Keratinocyte (primary cell): ENCODE measurements around the gene SMIM14. TPM values are rescaled to one million over a fixed set of nuclear protein-coding genes. Genes with fewer than 3 reads are reported as not detected.

Source experiments
- DNase-seq: peaks from one replicate; pipeline ENCODE4 v3.0.0-alpha.2; 2011; ENCODE audit warnings: low read depth, missing footprints, low spot score
- FAIRE-seq: peaks from 2 replicates; lab custom pipeline; 2011; peaks lifted over from hg19 to GRCh38; lab: Jason Lieb, UNC
- H2AFZ ChIP-seq: 2 replicates; pipeline ENCODE4 v1.6.0; 2012; ENCODE audit warnings: low read length, control low read depth, inconsistent platforms; ENCODE audit not compliant: control insufficient read depth
- H3K27ac ChIP-seq: 2 replicates; pipeline ENCODE4 v1.5.1; 2011; ENCODE audit warnings: low read length; ENCODE audit not compliant: control insufficient read depth, insufficient read depth
- H3K27me3 ChIP-seq: 3 replicates; pipeline ENCODE4 v1.6.0; 2011; ENCODE audit warnings: low read length; ENCODE audit not compliant: control insufficient read depth, insufficient read depth; ENCODE audit errors: extremely low read depth
- H3K36me3 ChIP-seq, 2 experiments: 2 replicates in 1 of 2; 3 replicates in 1 of 2; pipeline ENCODE4 v1.5.1; 2011; ENCODE audit warnings: low read length in 2 of 2, mild to moderate bottlenecking in 1 of 2; ENCODE audit not compliant: control insufficient read depth in 2 of 2, insufficient read depth in 2 of 2; ENCODE audit errors: extremely low read depth in 1 of 2
- H3K4me1 ChIP-seq: 3 replicates; pipeline ENCODE4 v1.5.1; 2011; ENCODE audit warnings: low read length; ENCODE audit not compliant: control insufficient read depth, insufficient read depth; ENCODE audit errors: extremely low read depth
- H3K4me2 ChIP-seq: 3 replicates; pipeline ENCODE4 v1.6.0; 2011; ENCODE audit warnings: low read depth, low read length; ENCODE audit not compliant: control insufficient read depth, insufficient read depth; ENCODE audit errors: extremely low read depth
- H3K4me3 ChIP-seq, 3 experiments: fragments of 200-600 bp in 1 of 3; sonication (generic) in 1 of 3; 2 replicates in 2 of 3; 3 replicates in 1 of 3; pipeline ENCODE4 v1.5.1; 2011 to 2016; ENCODE audit warnings: low read length in 3 of 3, mild to moderate bottlenecking in 3 of 3, control low read depth in 2 of 3, inconsistent platforms in 1 of 3, low read depth in 1 of 3, mixed read lengths in 1 of 3, mixed run types in 1 of 3, moderate library complexity in 1 of 3; ENCODE audit not compliant: control insufficient read depth in 2 of 3, insufficient read depth in 2 of 3; ENCODE audit errors: extremely low read depth in 1 of 3
- H3K79me2 ChIP-seq: 2 replicates; pipeline ENCODE4 v1.6.0; 2012; ENCODE audit warnings: low read length; ENCODE audit not compliant: control insufficient read depth, insufficient read depth
- H3K9ac ChIP-seq: 3 replicates; pipeline ENCODE4 v1.6.0; 2011; ENCODE audit warnings: low read length; ENCODE audit not compliant: control insufficient read depth, insufficient read depth; ENCODE audit errors: extremely low read depth
- H3K9me1 ChIP-seq: 3 replicates; pipeline ENCODE4 v1.6.0; 2011; ENCODE audit warnings: low read length; ENCODE audit not compliant: control insufficient read depth, insufficient read depth; ENCODE audit errors: extremely low read depth
- H3K9me3 ChIP-seq: 2 replicates; pipeline ENCODE4 v1.5.1; 2012; ENCODE audit warnings: low read depth, low read length; ENCODE audit not compliant: control insufficient read depth
- H4K20me1 ChIP-seq: 3 replicates; pipeline ENCODE4 v1.6.0; 2011; ENCODE audit warnings: low read length; ENCODE audit not compliant: control insufficient read depth, insufficient read depth; ENCODE audit errors: extremely low read depth
- EZH2 ChIP-seq: IDR thresholded peaks from one replicate; pipeline ENCODE4 v1.6.1; 2012; ENCODE audit warnings: inconsistent platforms, mild to moderate bottlenecking, low read length, moderate library complexity
- dilution Hi-C: fragments of 300-500 bp; cut with MboI; formaldehyde crosslinking; loops from one replicate; pipeline ENCODE4 v1.7.0; 2020; ENCODE audit warnings: low sequenced_read_pairs; ENCODE audit not compliant: extremely low pct_ligation_motif_present
- polyA plus RNA-seq, 5 experiments: library from polyadenylated mRNA; depleted of rRNA in 3 of 5; stranded (reverse) in 3 of 5; stranded (forward) in 1 of 5; unstranded in 1 of 5; fragments of >200 nt; gene quantifications; 1 replicate in 1 of 5; 2 replicates in 3 of 5; 3 replicates in 1 of 5; pipeline versions ENCODE4 v1.2.1 to v1.2.3, GENCODE V29; 2011 to 2012; ENCODE audit warnings: missing spikeins in 2 of 5, low read depth in 1 of 5, low replicate concordance in 1 of 5
- TF ChIP-seq, protein P1 (sequence below), 3 experiments: IDR thresholded peaks in 1 of 3; conservative IDR thresholded peaks in 1 of 3; optimal IDR thresholded peaks in 1 of 3; 2 replicates in 2 of 3; 3 replicates in 1 of 3; pipeline versions ENCODE3 to v1.5.1; 2011; ENCODE audit warnings: low read length in 3 of 3, mild to moderate bottlenecking in 3 of 3, moderate library complexity in 2 of 3, control low read depth in 1 of 3, inconsistent platforms in 1 of 3; ENCODE audit not compliant: insufficient read depth in 2 of 3; ENCODE audit errors: extremely low read depth in 1 of 3

Gene SMIM14
- polyA plus RNA-seq, 1 donor (not counting 4 experiments of a cell fraction or from before 2014, with no cell fraction given) = 13.9 TPM

- Histone ChIP-seq H3K36me3 (no peaks in the 10 kb centered on the region), H4K20me1 (no peaks in the 10 kb centered on the region), H3K9me3 (no peaks in the 10 kb centered on the region), H3K27me3 (no peaks in the 10 kb centered on the region), H3K4me3 (no peak overlapping the region), H3K4me2 (no peak overlapping the region), H3K27ac (no peak overlapping the region), H3K9ac (no peak overlapping the region), H3K4me1 (no peaks in the 10 kb centered on the region), H2AFZ (no peak overlapping the region), H3K79me2 (no peaks in the 10 kb centered on the region), H3K9me1 (no peaks in the 10 kb centered on the region)
- DNase-seq = no peak
- dilution Hi-C loops = no loop called here
- TF ChIP-seq, protein P1, sequence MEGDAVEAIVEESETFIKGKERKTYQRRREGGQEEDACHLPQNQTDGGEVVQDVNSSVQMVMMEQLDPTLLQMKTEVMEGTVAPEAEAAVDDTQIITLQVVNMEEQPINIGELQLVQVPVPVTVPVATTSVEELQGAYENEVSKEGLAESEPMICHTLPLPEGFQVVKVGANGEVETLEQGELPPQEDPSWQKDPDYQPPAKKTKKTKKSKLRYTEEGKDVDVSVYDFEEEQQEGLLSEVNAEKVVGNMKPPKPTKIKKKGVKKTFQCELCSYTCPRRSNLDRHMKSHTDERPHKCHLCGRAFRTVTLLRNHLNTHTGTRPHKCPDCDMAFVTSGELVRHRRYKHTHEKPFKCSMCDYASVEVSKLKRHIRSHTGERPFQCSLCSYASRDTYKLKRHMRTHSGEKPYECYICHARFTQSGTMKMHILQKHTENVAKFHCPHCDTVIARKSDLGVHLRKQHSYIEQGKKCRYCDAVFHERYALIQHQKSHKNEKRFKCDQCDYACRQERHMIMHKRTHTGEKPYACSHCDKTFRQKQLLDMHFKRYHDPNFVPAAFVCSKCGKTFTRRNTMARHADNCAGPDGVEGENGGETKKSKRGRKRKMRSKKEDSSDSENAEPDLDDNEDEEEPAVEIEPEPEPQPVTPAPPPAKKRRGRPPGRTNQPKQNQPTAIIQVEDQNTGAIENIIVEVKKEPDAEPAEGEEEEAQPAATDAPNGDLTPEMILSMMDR (optimal IDR thresholded peaks at IDR 0.05 in 1 of 3, IDR thresholded peaks at IDR 0.05 in 1 of 3, conservative IDR thresholded peaks at IDR 0.05 in 1 of 3; ENCODE audit: extremely low read depth in 1 of 3, insufficient read depth in 2 of 3, low read length in 3 of 3) = no peak
- TF ChIP-seq EZH2 = no peak
- FAIRE-seq = no peak
Measured at GRCh38 chr4:39626261-39626660, 12.4 kb downstream of the SMIM14 start.

GRCh38 chr4:39621582-39621981, 17.1 kb downstream of the SMIM14 start:
- H3K4me2 ChIP-seq = no peak overlapping the region
- peaks cover 2% of the 10 kb centered on the region for H3K4me1 ChIP-seq
- no peaks in the 10 kb centered on the region for H3K36me3 ChIP-seq
- H3K27me3 ChIP-seq = no peaks in the 10 kb centered on the region
- no peaks in the 10 kb centered on the region for H3K79me2 ChIP-seq
- TF ChIP-seq, protein P1 (optimal IDR thresholded peaks at IDR 0.05 in 1 of 3, IDR thresholded peaks at IDR 0.05 in 1 of 3, conservative IDR thresholded peaks at IDR 0.05 in 1 of 3; ENCODE audit: extremely low read depth in 1 of 3, insufficient read depth in 2 of 3, low read length in 3 of 3) = no peak
- TF ChIP-seq EZH2 = no peak
- H4K20me1 ChIP-seq = no peaks in the 10 kb centered on the region
- no peak overlapping the region for H3K27ac ChIP-seq
- DNase-seq = no peak
- H3K9ac ChIP-seq = no peak overlapping the region
- H3K9me1 ChIP-seq = no peaks in the 10 kb centered on the region
- FAIRE-seq = no peak
- dilution Hi-C loops = no loop called here
- H2AFZ ChIP-seq = no peak overlapping the region
- H3K4me3 ChIP-seq = no peak overlapping the region
- no peaks in the 10 kb centered on the region for H3K9me3 ChIP-seq
